K562 (cell line): ENCODE measurements around the gene RPL10A.

Source experiments
- CTCF ChIP-seq, 3 experiments: IDR thresholded peaks in 2 of 3; conservative IDR thresholded peaks in 1 of 3; 2 replicates each; pipeline ENCODE4 v1.5.1; 2011 to 2012; ENCODE audit warnings: low read length in 3 of 3, mild to moderate bottlenecking in 3 of 3, control low read depth in 2 of 3, improper control_type of control experiment in 1 of 3, inconsistent platforms in 1 of 3, low read depth in 1 of 3, mixed read lengths in 1 of 3, moderate library complexity in 1 of 3; ENCODE audit not compliant: insufficient read depth in 2 of 3
- EZH2 ChIP-seq: IDR thresholded peaks from 2 replicates; pipeline ENCODE4 v1.6.1; 2012; ENCODE audit warnings: low read depth, mild to moderate bottlenecking, inconsistent platforms, low read length, borderline replicate concordance
- FOXK2 ChIP-seq, 2 experiments: fragments of 450-650 bp; IDR thresholded peaks in 1 of 2; conservative IDR thresholded peaks in 1 of 2; 2 replicates each; pipeline ENCODE4 v1.6.1; 2016; ENCODE audit warnings: low read depth in 2 of 2, mild to moderate bottlenecking in 1 of 2
- NFE2 ChIP-seq: IDR thresholded peaks from 2 replicates; pipeline ENCODE4 v1.6.1; 2014; ENCODE audit warnings: antibody characterized with exemption, low read depth
- SMARCC2 ChIP-seq: fragments of 450-650 bp; IDR thresholded peaks from 2 replicates; pipeline ENCODE4 v1.6.1; 2017; ENCODE audit warnings: antibody characterized with exemption, moderate library complexity, mild to moderate bottlenecking, low read depth
- ZFX ChIP-seq: sonication (generic); formaldehyde crosslinking; IDR thresholded peaks from 2 replicates; pipeline ENCODE4 v1.8.0; 2022; ENCODE audit warnings: mild to moderate bottlenecking, missing genetic modification reagents, moderate library complexity
- ZNF121 ChIP-seq: sonication (generic); formaldehyde crosslinking; conservative IDR thresholded peaks from 2 replicates; pipeline ENCODE4 v1.8.0; 2022; ENCODE audit warnings: missing genetic modification reagents
- TF ChIP-seq, protein P1 (sequence below): fragments of 150-350 bp; IDR thresholded peaks from 2 replicates; pipeline ENCODE4 v1.6.1; 2014; ENCODE audit warnings: low read depth, mild to moderate bottlenecking, low read length, borderline replicate concordance

- TF ChIP-seq SMARCC2 (no peak), CTCF (IDR thresholded peaks at IDR 0.05 in 2 of 3, conservative IDR thresholded peaks at IDR 0.05 in 1 of 3; ENCODE audit: insufficient read depth in 2 of 3, low read depth in 1 of 3, low read length in 3 of 3) (no peak), FOXK2 (conservative IDR thresholded peaks at IDR 0.05 in 1 of 2, IDR thresholded peaks at IDR 0.05 in 1 of 2; ENCODE audit: low read depth in 2 of 2) (no peak), NFE2 (no peak), ZFX (CRISPR knock-in tag) (no peak), ZNF121 (CRISPR knock-in tag) (no peak), EZH2 (no peak)
- TF ChIP-seq, protein P1, sequence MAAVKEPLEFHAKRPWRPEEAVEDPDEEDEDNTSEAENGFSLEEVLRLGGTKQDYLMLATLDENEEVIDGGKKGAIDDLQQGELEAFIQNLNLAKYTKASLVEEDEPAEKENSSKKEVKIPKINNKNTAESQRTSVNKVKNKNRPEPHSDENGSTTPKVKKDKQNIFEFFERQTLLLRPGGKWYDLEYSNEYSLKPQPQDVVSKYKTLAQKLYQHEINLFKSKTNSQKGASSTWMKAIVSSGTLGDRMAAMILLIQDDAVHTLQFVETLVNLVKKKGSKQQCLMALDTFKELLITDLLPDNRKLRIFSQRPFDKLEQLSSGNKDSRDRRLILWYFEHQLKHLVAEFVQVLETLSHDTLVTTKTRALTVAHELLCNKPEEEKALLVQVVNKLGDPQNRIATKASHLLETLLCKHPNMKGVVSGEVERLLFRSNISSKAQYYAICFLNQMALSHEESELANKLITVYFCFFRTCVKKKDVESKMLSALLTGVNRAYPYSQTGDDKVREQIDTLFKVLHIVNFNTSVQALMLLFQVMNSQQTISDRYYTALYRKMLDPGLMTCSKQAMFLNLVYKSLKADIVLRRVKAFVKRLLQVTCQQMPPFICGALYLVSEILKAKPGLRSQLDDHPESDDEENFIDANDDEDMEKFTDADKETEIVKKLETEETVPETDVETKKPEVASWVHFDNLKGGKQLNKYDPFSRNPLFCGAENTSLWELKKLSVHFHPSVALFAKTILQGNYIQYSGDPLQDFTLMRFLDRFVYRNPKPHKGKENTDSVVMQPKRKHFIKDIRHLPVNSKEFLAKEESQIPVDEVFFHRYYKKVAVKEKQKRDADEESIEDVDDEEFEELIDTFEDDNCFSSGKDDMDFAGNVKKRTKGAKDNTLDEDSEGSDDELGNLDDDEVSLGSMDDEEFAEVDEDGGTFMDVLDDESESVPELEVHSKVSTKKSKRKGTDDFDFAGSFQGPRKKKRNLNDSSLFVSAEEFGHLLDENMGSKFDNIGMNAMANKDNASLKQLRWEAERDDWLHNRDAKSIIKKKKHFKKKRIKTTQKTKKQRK = no peak
These were observed 15.9 kb downstream of the RPL10A start for GRCh38 chr6:35483893-35484645.
